GM23338 (cell line): ENCODE results near the gene TMEM229B. TPM values are rescaled to one million over a fixed set of nuclear protein-coding genes. Genes with fewer than 3 reads are reported as not detected.

Experiments used
- ATAC-seq: fragments of 200-7000 bp; cut with Tn5 transposase; 3 replicates; pipeline ENCODE4 v1.9.1; 2020
- DNase-seq: peaks from one replicate; pipeline ENCODE4 v3.0.0-alpha.2; 2015; ENCODE audit warnings: low spot score
- H2AFZ ChIP-seq: fragments of 200-600 bp; sonication (generic); 2 replicates; pipeline ENCODE4 v1.8.0; 2016; ENCODE audit warnings: antibody characterized with exemption, mild to moderate bottlenecking, moderate library complexity
- H3F3A ChIP-seq: fragments of 200-600 bp; sonication (generic); replicated peaks from 2 replicates; pipeline ENCODE4 v1.8.0; 2017; ENCODE audit warnings: antibody characterized with exemption, mixed run types, low read depth
- H3K27ac ChIP-seq: fragments of 200-600 bp; sonication (generic); 2 replicates; pipeline ENCODE4 v1.6.1; 2016; ENCODE audit warnings: low read depth
- H3K27me3 ChIP-seq: fragments of 200-600 bp; sonication (generic); 2 replicates; pipeline ENCODE4 v1.8.0; 2016; ENCODE audit warnings: mild to moderate bottlenecking, mixed run types, moderate library complexity; ENCODE audit not compliant: insufficient read depth
- H3K36me3 ChIP-seq: fragments of 200-600 bp; sonication (generic); 2 replicates; pipeline ENCODE4 v1.8.0; 2016; ENCODE audit warnings: mild to moderate bottlenecking; ENCODE audit not compliant: insufficient read depth
- H3K4me1 ChIP-seq: fragments of 200-600 bp; sonication (generic); 2 replicates; pipeline ENCODE4 v1.8.0; 2016; ENCODE audit warnings: mild to moderate bottlenecking, moderate library complexity; ENCODE audit not compliant: insufficient read depth
- H3K4me2 ChIP-seq: fragments of 200-600 bp; sonication (generic); 2 replicates; pipeline ENCODE4 v1.7.1; 2017; ENCODE audit warnings: mixed run types
- H3K4me3 ChIP-seq: fragments of 200-600 bp; sonication (generic); 2 replicates; pipeline ENCODE4 v1.6.1; 2016; ENCODE audit warnings: mixed run types
- H3K79me2 ChIP-seq: fragments of 200-600 bp; sonication (generic); replicated peaks from 2 replicates; pipeline ENCODE4 v1.8.0; 2017; ENCODE audit warnings: mild to moderate bottlenecking; ENCODE audit not compliant: insufficient read depth
- H3K9me2 ChIP-seq: fragments of 200-600 bp; sonication (generic); 2 replicates; pipeline ENCODE4 v1.8.0; 2017; ENCODE audit not compliant: insufficient read depth
- H4K20me1 ChIP-seq: fragments of 200-600 bp; sonication (generic); replicated peaks from 2 replicates; pipeline ENCODE4 v1.8.0; 2017; ENCODE audit warnings: mild to moderate bottlenecking; ENCODE audit not compliant: insufficient read depth
- H3K27ac Mint-ChIP-seq: 2 replicates; pipeline ENCODE4 v1.8.0; 2020; ENCODE audit warnings: inconsistent platforms, mild to moderate bottlenecking, moderate library complexity, mixed read lengths
- H3K27me3 Mint-ChIP-seq: 3 replicates; pipeline ENCODE4 v1.8.0; 2022; ENCODE audit warnings: low read depth, mild to moderate bottlenecking, moderate library complexity, mixed read lengths, inconsistent platforms; ENCODE audit not compliant: insufficient read depth, poor library complexity
- H3K36me3 Mint-ChIP-seq: 3 replicates; pipeline ENCODE4 v1.8.0; 2021; ENCODE audit warnings: low read depth, mild to moderate bottlenecking, inconsistent platforms, moderate library complexity, mixed read lengths
- H3K4me1 Mint-ChIP-seq: 3 replicates; pipeline ENCODE4 v1.8.0; 2020; ENCODE audit warnings: mild to moderate bottlenecking, inconsistent platforms, mixed read lengths
- H3K4me3 Mint-ChIP-seq: 3 replicates; pipeline ENCODE4 v1.8.0; 2021; ENCODE audit warnings: moderate library complexity, mild to moderate bottlenecking, inconsistent platforms, mixed read lengths
- H3K9me3 Mint-ChIP-seq: 3 replicates; pipeline ENCODE4 v1.8.0; 2020; ENCODE audit warnings: moderate library complexity, mild to moderate bottlenecking, inconsistent platforms, mixed read lengths
- CTCF ChIP-seq, 2 experiments: fragments of 200-600 bp in 1 of 2; sonication (generic) in 1 of 2; conservative IDR thresholded peaks; 2 replicates each; pipeline versions ENCODE4 v1.5.1 to v1.6.1; 2016 to 2017; ENCODE audit warnings: antibody characterized with exemption in 2 of 2, low read depth in 2 of 2, mild to moderate bottlenecking in 2 of 2, moderate library complexity in 1 of 2
- EZH2 ChIP-seq: fragments of 200-600 bp; sonication (generic); IDR thresholded peaks from one replicate; pipeline ENCODE4 v1.8.0; 2017; ENCODE audit warnings: antibody characterized with exemption, mild to moderate bottlenecking, low read depth; ENCODE audit not compliant: unreplicated experiment
- EZH2phosphoT487 ChIP-seq: fragments of 200-600 bp; sonication (generic); IDR thresholded peaks from one replicate; pipeline ENCODE4 v1.8.1; 2018; ENCODE audit warnings: antibody characterized with exemption; ENCODE audit not compliant: unreplicated experiment
- JUNB ChIP-seq: IDR thresholded peaks from one replicate; pipeline ENCODE4 v1.6.1; 2016; ENCODE audit warnings: antibody characterized with exemption; ENCODE audit not compliant: unreplicated experiment
- NANOG ChIP-seq: IDR thresholded peaks from 2 replicates; pipeline ENCODE4 v1.6.1; 2016; ENCODE audit warnings: antibody characterized with exemption, borderline replicate concordance
- REST ChIP-seq: IDR thresholded peaks from one replicate; pipeline ENCODE4 v1.6.1; 2018; ENCODE audit warnings: antibody characterized with exemption; ENCODE audit not compliant: unreplicated experiment
- STAT1 ChIP-seq: IDR thresholded peaks from one replicate; pipeline ENCODE4 v1.6.1; 2016; ENCODE audit warnings: antibody characterized with exemption; ENCODE audit not compliant: unreplicated experiment
- ZNF114 ChIP-seq: fragments of 250-450 bp; sonication (Bioruptor Pico); IDR thresholded peaks from 2 replicates; pipeline ENCODE4 v1.5.0; 2020; ENCODE audit warnings: mild to moderate bottlenecking, moderate library complexity
- ZNF331 ChIP-seq: fragments of 250-450 bp; sonication (Bioruptor Pico); IDR thresholded peaks from 2 replicates; pipeline ENCODE4 v1.5.0; 2020; ENCODE audit warnings: low read depth, mild to moderate bottlenecking, moderate library complexity
- ZNF462 ChIP-seq: fragments of 250-450 bp; sonication (Bioruptor Pico); IDR thresholded peaks from 2 replicates; pipeline ENCODE4 v1.5.0; 2020; ENCODE audit warnings: mild to moderate bottlenecking, moderate library complexity
- polyA plus RNA-seq: library from polyadenylated mRNA; unstranded; fragments of >200 nt; fragmentation: Nextera tagmentation; extraction: Ambion mirVana; gene quantifications from 2 replicates; pipeline ENCODE4 v1.2.1, GENCODE V29; 2016
- total RNA-seq: library from RNA; depleted of rRNA; stranded (reverse); fragments of >200 nt; shearing (Covaris generic); gene quantifications from 2 replicates; pipeline ENCODE4 v1.2.3, GENCODE V29; 2014

TMEM229B gene
- total and polyA plus RNA-seq, 2 experiments from 2014 or later, result 0.42 to 2.4 TPM

GRCh38 chr14:67520482-67520881, 32.0 kb upstream of the TMEM229B start:
- ATAC-seq, result no peak

More at GRCh38 chr14:67520482-67520881, 32.0 kb upstream of the TMEM229B start:
- no peak overlapping the region for H3K4me2 ChIP-seq
- peaks cover 34% of the 10 kb centered on the region for H3K27me3 ChIP-seq
- H3K79me2 ChIP-seq, result no peaks in the 10 kb centered on the region
- Mint-ChIP-seq H3K4me1 (peaks cover 7% of the 10 kb centered on the region; the same call in 1 of the 3 replicates), H3K36me3 (no peaks in the 10 kb centered on the region), H3K9me3 (no peaks in the 10 kb centered on the region), H3K4me3 (no peak overlapping the region), H3K27ac (no peak overlapping the region), H3K27me3 (peaks cover 21% of the 10 kb centered on the region)
- H4K20me1 ChIP-seq, result no peaks in the 10 kb centered on the region; the same call in 1 of the 2 replicates
- TF ChIP-seq NANOG (no peak), ZNF462 (no peak), ZNF331 (CRISPR knock-in tag) (no peak), JUNB (no peak), EZH2phosphoT487 (no peak), ZNF114 (CRISPR knock-in tag) (no peak), EZH2 (no peak), CTCF (conservative IDR thresholded peaks at IDR 0.05; ENCODE audit: low read depth in 2 of 2) (no peak), REST (no peak), STAT1 (no peak)
- H3K4me1 ChIP-seq, result no peaks in the 10 kb centered on the region
- H3K9me2 ChIP-seq, result no peaks in the 10 kb centered on the region
- no peak overlapping the region for H3K27ac ChIP-seq
- H3K36me3 ChIP-seq, result no peaks in the 10 kb centered on the region
- 0 out of 2 replicates have a peak, but pooled peaks cover 3% of the 10 kb centered on the region for H3F3A ChIP-seq
- no peak overlapping the region for H3K4me3 ChIP-seq
- no peak overlapping the region for H2AFZ ChIP-seq
- no peak for DNase-seq
